ENCODE results near the gene YPEL1. TPM values are rescaled to one million over a fixed set of nuclear protein-coding genes. Genes with fewer than 3 reads are reported as not detected.
"Not testable (repeated sequence)": the region's sequence is repeated elsewhere in the genome, so short reads cannot be mapped to it uniquely, and the experiment has no call there.

YPEL1 gene
- total RNA-seq, 1 donor from 2014 or later, result 8.2 TPM

DNA sequence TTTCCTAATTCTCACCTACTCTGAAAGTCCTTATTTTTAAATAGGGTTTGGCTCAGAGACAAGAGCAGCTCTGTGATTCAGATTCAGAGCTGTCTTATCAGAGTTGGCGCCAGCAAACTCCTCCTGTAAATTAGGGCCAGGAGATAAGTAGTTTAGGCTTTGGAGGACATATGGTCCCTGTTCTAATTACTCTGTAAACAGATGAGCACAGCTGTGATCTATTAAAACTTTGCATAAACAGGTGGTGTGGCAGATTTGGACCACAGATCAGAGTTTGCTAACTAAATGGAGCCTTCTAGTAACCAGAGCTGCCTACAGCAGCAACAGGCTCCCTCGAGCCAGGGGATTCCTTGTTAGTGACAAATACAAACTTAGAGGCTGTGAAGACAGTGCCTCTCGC, 27.9 kb downstream of the YPEL1 start:
- intact Hi-C loops (cut with DNase I), result no loop called here

DNA sequence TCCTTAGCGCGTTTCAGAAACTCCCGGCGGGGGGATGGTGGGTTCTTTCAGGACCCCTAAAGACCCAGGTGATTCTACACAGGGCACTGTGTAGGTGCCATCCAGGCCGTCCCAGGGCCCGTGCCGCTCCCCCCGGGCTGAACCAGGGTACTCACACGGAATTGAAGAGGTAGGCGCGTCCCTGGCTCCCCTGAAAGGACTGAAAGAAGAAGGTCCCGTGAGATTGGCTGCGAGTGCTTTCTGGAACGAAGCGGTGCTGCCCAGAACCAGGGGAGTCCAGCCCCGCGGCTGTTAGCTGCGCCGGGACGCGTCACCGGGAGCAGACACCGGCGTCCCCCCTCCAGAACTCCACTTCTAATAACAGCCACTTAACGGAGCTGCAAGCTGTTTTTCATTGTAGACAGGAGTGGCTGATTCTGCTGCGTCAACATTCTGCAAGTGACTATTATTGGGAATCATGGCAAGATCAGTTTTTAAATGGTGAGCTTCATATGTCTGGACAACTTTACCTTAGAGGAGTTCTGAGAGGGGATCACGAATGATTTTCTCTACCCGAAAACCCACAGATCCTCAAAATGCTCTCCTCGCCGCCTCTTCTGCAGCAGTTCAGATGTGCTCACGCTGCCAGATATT, 31.8 kb downstream of the YPEL1 start:
- ATAC-seq (no peak), DNase-seq (ENCODE audit: low spot score) (no peak)
- intact Hi-C loops (cut with DNase I), result no loop called here

More for the DNA sequence above, 27.9 kb downstream of the YPEL1 start:
- ATAC-seq (no peak), DNase-seq (ENCODE audit: low spot score) (no peak)

DNA sequence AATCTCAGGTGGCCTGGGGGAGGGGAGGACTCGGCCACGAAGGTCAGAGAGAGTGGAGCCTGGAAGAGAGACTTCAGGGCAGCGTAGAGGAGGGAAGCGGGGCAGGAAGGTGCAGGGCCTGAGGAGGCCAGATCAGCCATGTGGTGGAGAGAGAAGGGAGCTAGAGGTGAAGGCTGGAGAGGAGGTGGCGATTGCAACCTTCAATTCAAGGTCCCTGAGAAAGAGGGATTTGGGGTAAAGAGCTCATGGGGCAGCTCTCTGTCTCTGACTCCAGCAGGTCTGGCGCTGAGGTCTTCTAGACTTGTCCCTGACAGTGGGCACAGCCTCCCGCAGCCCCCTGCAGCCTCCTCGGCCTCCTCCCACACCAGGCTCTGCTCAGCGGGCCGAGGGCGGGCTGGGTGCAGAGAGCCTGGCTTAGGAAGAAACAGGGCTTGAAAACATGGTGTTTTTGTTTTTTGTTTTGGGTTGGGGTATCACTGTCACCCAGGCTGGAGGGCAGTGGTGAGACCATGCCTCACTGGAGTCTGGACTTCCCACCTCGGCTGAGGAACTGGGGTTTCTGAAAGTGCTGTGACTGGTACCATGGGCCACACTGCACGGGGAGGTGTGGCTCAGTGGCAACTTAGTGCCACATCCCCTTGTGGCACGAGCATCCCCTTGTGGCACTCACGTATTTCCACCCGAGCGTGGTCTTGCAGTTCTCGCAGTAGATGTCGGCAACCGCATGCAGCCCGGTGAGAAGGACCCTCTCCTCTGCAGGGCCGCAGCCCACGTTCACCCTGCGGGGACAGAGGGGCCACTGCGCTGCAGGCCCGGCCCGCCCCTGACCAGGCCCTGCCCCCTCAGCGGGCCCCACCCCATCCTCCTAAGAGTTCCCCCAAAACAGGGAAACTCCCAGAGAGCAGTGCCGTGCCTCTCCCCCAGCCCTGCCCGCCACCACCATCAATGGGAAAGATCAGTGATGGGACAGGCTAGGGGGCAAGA, 32.6 kb downstream of the YPEL1 start:
- intact Hi-C loops (cut with DNase I), result no loop called here
- no peak for ATAC-seq
- DNase-seq (ENCODE audit: low spot score), result no peak

DNA sequence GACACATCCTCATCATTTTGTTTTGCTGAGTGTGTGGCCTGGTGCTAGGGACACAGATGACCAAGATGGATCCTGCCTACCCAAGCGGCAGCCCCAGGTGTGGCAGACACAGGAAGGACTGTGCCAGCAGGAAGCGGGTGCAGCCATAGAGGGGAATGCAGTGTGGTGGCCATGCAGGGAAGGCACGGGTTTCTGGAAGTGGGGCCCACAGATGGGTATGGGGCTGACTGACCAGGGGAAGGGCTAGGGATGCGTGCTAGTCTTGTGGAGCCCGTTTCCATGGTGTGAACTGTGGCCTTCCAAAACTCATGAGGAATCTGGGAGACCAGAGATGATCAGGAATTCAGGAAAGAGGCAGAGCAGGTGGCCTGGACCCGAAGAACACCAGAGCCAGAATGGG, 33.5 kb downstream of the YPEL1 start:
- intact Hi-C loops (cut with DNase I), result no loop called here
- ATAC-seq, result no peak
- no peak for DNase-seq (ENCODE audit: low spot score)

DNA sequence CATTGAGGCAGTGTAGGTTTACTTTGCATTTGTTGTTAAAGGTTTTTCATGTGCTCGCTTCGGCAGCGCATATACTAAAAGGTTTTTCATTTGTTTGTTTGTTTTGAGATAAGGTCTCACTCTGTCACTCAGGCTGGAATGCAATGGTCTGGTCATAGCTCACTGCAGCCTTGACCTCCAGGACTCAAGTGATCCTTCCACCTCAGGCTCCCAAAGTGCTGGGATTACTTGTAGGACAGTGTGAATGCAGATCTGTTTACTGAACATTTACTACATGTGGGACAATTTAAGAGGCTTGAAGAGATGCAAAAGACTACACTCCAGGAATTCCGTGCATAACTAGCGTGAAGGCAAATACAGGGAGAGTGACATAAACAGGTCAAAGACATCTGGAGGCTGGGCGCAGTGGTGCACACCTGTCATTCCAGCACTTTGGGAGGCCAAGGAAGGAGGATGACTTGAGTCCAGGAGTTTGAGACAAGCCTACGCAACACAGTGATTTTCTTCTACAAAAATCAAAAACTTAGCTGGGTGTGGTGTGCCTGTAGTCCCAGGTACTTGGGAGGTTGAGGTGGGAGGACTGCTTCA, 34.1 kb downstream of the YPEL1 start:
- intact Hi-C loops (cut with DNase I), result no loop called here
- ATAC-seq, result no peak
- no peak for DNase-seq (ENCODE audit: low spot score)

DNA sequence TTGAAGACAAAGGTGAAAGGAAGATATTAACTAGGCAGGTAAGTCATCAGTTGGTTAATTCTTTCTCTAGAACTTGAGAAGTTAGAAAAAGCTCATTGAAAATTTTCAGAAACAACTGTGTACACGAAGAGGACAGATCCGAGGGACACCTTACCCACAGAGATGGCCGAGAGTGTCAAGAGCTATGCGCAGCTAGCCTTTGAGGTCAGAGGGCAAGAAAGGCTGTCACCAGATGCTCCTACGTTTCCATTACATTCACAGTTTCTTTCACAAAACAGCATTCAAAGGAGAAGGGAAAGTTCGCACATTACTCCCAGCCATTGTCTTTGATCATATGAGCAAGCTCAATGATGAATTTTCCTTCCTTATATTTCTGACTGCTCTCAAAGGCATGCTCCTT, 34.8 kb downstream of the YPEL1 start:
- no peak for ATAC-seq
- intact Hi-C loops (cut with DNase I), result no loop called here
- no peak for DNase-seq (ENCODE audit: low spot score)

DNA sequence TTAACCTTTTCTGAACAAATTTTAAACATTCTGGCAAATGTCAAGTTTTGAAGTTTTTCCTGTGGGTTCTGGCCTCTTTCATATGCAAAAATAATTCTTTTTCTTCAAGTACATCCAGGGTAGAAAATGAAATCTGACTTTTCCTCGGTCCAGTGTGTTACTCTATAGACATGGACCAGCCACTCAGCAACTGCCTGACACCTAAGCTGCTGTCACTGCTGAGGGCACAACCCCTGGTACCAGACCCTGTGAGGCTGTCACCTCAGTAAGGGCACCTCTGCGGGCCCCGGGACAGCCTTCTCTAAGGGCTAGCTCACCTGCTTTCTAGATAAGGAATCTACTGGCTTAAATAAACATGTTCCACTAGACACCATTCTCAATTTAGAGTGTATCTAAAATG, 36.0 kb downstream of the YPEL1 start:
- intact Hi-C loops (cut with DNase I), result no loop called here
- ATAC-seq (no peak), DNase-seq (ENCODE audit: low spot score) (no peak)

DNA sequence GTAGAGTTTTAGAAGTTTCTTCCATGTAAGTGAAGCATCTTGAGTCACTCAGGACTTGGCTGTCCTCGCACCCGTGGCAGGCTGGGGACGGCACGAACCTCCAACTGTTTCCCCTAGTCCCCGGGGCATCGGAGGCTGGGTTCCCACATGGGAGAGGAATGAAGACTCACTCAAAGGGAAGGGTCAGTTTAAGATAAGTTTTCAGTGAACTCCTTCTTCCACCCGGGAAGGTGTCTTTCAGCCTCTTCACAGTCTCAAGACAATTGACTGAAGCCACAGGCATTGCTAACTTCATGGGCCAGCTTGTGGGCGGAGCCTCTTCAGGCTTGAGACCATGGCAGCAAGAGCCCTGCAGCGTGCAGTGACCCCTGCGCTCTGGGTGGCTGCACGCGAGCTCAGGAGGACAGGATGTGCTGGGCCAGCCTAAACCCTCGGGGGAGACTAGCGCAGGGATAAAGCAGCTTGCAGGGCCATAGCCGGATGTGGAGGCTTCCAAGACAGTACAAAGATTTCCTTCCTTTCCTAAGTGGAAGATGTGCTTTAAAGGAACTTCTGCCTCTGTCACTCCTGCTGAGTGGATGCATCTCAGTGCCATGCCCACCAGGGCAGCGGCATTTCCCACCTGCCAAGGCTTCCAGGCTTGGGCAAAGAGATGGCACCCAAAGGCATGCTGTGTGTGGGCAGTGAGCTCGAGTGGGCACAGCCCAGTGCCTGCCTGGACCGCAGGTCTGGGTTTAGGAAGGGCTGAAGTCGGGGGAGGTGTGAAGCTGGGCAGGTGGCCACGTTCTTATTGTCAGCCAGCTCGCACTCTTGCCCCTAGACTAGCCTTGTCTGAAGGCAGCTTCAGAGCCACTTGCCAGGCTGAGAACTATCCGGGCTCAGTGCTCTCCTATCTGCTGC, 36.9 kb downstream of the YPEL1 start:
- peak; percentile 88 for ATAC-seq
- no peak for DNase-seq (ENCODE audit: low spot score)
- intact Hi-C loops (cut with DNase I), result no loop called here

DNA sequence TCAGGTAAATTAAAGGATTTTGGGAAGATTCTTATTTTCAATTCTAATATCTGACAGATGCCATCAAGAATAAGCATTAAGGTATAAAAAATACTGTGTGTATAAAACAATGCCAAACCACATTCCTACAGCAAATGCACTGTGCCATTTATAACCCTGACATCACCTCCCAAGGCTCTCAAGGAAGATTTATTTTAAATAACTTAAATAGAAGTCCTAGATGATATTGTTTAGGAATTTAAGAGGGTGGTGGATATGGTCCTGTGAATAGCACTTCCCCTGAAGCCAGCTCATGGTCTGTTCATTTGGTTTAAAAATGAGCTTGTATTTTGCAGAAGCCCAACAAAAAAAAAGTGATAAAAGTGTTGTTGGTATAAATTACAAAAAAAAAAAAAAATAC, 37.7 kb downstream of the YPEL1 start:
- ATAC-seq, result no peak
- intact Hi-C loops (cut with DNase I), result no loop called here
- DNase-seq (ENCODE audit: low spot score), result no peak

DNA sequence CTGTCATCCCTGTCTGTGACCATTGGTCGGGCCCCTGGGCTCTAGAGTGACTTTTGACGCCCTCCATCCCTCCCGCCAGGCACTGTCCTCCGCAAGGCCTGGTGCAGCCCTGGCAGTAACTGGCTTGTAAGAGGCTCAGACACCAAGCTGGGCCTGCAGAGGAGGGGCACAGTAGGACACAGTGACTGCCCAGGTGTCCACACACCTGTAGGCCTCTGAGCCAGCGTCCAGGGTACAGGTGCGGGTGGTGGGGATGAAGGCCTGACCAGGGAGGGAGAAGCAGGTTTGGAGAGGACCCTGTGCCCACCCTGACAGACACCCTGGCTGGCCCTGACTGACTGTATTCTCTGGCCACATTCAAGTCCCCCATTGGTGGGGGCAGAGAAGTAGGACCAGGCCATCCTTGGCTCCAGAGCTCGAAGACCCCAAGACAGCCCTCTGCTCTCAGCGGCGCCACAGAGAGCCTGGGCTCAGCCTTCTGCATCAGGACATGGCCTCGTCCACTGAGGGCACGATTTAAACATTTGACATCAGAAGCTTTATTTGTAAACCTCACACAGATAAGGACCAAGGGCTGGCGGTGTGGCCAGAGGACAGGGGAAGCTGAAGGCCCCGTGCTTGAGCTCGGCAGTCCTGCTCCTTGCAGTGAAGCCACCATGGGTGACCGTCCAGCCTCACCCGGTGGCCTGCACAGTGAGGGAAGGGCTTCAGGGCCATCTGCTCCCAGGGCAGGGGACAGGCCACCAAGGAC, 38.4 kb downstream of the YPEL1 start:
- ATAC-seq, result no peak
- no peak for DNase-seq (ENCODE audit: low spot score)
- intact Hi-C loops (cut with DNase I), result no loop called here

DNA sequence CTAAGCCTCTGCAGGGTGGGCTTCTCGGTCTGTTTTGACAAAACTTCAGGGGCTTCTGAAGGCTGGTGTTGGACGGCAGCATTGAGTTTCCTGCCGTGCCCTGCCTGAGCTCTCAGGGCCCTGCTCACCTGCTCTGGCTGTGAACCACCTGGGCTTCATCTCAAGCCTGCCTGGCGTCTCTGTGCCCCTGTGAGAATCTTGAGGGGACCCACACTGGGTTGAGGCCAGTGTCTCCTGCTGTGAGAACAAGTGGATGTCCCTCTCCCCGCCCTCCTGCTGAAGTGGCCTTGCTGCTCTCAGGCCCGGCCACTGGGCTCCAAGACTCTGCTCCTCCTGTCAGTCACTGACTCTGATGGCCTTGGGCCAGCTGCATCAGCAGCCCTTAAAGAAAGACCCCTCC, 39.5 kb downstream of the YPEL1 start:
- intact Hi-C loops (cut with DNase I), result no loop called here
- no peak for ATAC-seq
- DNase-seq (ENCODE audit: low spot score), result no peak

DNA sequence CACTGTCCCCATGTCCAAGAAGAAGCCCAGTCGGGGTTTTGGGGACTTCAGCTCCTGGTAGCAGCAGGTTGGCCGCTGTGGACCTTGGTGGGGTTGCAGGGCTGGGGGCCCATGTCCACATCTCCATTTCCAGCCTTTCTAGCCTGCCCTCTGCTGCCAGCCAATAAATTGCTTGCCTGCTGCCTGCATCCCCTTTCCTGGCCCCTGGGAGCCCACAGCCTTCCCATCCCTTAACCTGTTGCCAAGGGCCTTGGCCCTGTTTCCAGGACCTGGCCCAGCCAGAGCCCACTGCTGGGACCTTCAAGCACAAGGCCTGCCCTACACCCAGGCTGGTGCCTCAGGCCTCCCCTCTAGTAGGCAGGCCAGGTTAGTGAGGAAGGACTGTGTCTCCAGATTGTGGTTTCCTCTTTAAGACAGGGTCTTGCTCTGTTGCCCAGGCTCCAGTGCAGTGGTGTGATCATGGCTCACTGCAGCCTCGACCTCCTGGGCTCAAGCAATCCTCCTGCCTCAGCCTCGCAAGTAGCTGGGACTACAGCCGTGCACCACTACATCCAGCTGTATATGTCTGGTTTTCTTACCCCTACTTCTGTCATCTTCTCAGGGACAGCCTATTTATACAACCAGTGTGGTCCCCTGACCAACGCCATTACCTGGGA, 40.0 kb downstream of the YPEL1 start:
- ATAC-seq (no peak), DNase-seq (ENCODE audit: low spot score) (no peak)
- intact Hi-C loops (cut with DNase I), result no loop called here

DNA sequence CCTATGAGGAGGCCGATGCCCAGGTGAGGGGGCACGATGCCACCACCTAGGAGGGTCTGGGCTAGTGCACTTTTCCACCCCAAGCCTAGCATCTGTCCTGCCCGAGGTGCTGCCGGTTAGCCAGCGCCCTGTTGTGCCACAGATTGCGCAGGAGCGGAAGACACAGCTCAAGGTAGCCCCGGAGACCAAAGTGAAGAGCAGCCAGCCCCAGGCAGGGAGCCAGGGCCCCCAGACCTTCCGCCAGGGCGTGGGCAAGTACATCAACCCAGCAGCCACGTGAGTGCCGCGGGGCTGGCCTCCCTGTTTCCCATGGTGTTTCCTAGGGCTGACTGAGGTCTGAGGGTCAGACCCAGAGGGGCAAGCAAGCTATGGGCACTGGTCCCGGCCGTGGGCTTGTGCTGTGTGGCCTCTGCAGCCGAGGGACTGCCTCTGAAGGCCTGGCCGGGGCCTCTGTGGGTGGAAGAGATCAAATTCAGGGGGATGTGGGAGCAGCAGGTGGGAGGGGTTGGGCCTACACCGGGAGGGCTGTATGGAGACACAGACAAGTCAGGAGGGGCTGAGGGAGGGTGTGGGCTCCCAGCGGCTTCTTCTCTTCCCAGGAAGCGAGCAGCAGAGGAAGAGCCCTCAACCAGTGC, 40.7 kb downstream of the YPEL1 start:
- DNase-seq (ENCODE audit: low spot score), result no peak
- no peak for ATAC-seq
- intact Hi-C loops (cut with DNase I), result no loop called here

DNA sequence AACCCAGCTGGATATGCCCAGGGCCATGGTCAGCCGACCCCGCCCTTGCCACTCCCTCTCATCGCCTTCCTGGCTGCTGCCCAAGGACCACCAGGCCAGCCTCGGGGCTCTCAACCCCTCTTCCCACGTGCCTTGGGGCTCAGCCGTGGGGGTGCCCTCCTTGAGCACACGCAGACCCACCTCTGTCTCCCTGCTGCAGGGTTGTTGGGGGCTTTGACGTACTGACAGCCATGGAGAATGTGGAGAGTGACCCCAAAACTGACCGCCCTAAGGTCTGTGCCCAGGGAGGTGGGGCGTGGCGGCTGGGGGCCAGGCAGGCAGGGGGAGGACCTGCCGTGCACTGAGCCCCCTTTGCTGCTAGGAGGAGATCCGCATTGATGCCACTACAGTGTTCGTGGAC, 41.2 kb downstream of the YPEL1 start:
- DNase-seq (ENCODE audit: low spot score) (no peak), ATAC-seq (no peak)
- intact Hi-C loops (cut with DNase I), result no loop called here

DNA sequence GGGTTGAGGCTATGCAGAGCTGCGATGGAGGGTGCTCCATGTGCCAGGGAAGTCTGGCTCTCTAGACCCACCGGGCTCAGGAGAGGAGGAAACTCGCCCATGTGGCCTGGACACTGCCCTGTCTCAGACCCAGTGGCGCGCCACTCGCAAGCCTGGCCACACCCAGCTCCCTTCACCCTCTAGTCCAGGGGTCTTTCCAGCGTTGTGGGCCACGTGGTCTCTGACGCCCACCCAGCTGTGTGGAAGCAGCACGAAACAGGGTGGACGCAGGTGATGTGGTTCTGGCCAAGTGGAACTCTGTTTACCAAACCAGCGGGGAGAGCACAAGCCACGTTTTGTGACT, 41.6 kb downstream of the YPEL1 start:
- no peak for DNase-seq (ENCODE audit: low spot score)

DNA sequence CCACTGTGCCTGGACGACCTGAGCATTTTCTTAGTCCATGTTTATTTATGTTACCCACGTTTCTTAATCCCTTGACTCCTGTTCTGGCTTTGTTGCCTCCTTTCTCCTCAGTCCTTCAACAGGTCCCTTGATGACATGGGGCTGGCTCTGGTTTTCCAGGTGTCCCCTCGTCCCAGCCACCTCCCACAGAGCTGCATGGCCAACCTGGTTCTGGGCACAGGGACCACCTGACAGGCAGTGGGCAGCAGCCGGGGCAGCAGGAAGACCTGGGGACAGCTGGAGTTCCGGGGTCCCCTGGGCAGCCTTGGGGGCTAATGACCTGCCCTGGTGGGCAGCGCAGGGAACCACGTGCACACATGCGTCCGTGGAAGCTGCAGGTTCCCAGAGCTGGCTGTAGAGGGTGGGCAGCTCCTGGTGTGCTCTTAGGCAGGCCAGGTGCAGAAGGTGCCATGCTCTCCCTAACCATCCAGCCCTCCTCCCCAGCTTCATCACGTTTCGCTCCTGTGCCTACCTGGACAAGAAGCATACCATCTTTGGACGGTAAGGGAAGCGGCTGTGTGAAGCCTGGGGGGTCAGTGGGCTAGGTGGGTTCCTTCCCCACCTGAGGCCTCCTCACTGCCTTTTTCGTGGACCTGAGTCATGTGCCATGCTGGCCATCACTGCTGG, 42.1 kb downstream of the YPEL1 start:
- intact Hi-C loops (cut with DNase I), result no loop called here
- ATAC-seq (no peak), DNase-seq (ENCODE audit: low spot score) (no peak)

More for the DNA sequence above, 41.6 kb downstream of the YPEL1 start:
- intact Hi-C loops (cut with DNase I), result no loop called here
- ATAC-seq, result no peak

DNA sequence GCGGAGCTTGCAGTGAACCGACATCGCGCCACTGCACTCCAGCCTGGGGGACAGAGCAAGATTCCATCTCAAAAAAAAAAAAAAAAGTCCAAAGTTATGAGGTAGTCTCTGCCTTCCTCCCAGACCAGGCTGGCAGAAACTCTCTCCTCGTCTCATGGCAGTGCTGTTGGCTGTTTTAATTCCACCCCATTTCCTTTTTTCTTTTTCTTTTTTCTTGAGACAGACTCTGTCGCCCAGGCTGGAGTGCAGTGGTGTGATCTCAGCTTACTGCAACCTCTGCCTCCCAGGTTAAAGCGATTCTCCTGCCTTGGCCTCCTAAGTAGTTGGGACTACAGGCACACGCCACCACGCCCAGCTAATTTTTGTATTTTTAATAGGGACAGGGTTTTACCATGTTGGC, 42.7 kb downstream of the YPEL1 start:
- ATAC-seq; DNase-seq (ENCODE audit: low spot score); intact Hi-C loops (cut with DNase I): not testable (repeated sequence)

Measured in sciatic nerve (tissue), 2 donors.